ENCODE results near the gene DMXL1. TPM values are rescaled to one million over a fixed set of nuclear protein-coding genes. Genes with fewer than 3 reads are reported as not detected.

DMXL1 gene
- total and polyA plus RNA-seq, 2 experiments from 2014 or later: 12.0 to 32.4 TPM

GRCh38 chr5:119174578-119175163 is 103.8 kb downstream of the DMXL1 start:
- H4K20me1 ChIP-seq (ENCODE audit: insufficient read depth): no peaks in the 10 kb centered on the region
- H2AFZ ChIP-seq: no peak overlapping the region
- H3K27ac ChIP-seq: no peak overlapping the region
- H3K27me3 ChIP-seq (replicated peaks; ENCODE audit: insufficient read depth): no peaks in the 10 kb centered on the region
- 74 to 77% methylated on average over 2 of the region's 2 CpGs for WGBS, 2 experiments (ENCODE audit: low coverage in 1 of 2, low lambda C conversion rate in 2 of 2, missing lambda C conversion rate in 2 of 2)
- no peaks in the 10 kb centered on the region for H3K9me2 ChIP-seq (ENCODE audit: insufficient read depth)
- TF ChIP-seq EZH2phosphoT487 (IDR thresholded peaks at IDR 0.05; ENCODE audit: insufficient read depth, low read depth) (no peak), EZH2 (IDR thresholded peaks at IDR 0.05; ENCODE audit: insufficient read depth, poor library complexity, severe bottlenecking) (no peak)
- in situ Hi-C loops (cut with MboI): no loop called here
- peaks cover 15% of the 10 kb centered on the region for H3K36me3 ChIP-seq (ENCODE audit: low read depth)
- no peaks in the 10 kb centered on the region for H3F3A ChIP-seq (ENCODE audit: insufficient read depth)
- no peak overlapping the region for H3K4me2 ChIP-seq (ENCODE audit: unreplicated experiment)
- H3K4me3 ChIP-seq: no peak overlapping the region
- no peak for DNase-seq
- no peak overlapping the region for H3K9ac ChIP-seq
- no peaks in the 10 kb centered on the region for H3K4me1 ChIP-seq (ENCODE audit: insufficient read depth)
- no peaks in the 10 kb centered on the region for H3K9me3 ChIP-seq (ENCODE audit: low read depth)
- H3K79me2 ChIP-seq (ENCODE audit: insufficient read depth): no peaks in the 10 kb centered on the region

- no peaks in the 10 kb centered on the region for H3K79me2 ChIP-seq (ENCODE audit: insufficient read depth)
- no peak for DNase-seq
- no peaks in the 10 kb centered on the region for H3K4me1 ChIP-seq (ENCODE audit: insufficient read depth)
- H3K9ac ChIP-seq: no peak overlapping the region
- H3F3A ChIP-seq (ENCODE audit: insufficient read depth): no peaks in the 10 kb centered on the region
- H3K4me3 ChIP-seq: no peak overlapping the region
- in situ Hi-C loops (cut with MboI): no loop called here
- H3K9me2 ChIP-seq (ENCODE audit: insufficient read depth): no peaks in the 10 kb centered on the region
- 97% methylated on average over 3 of the region's 3 CpGs for WGBS, 2 experiments (ENCODE audit: low coverage in 1 of 2, low lambda C conversion rate in 2 of 2, missing lambda C conversion rate in 2 of 2)
- no peak overlapping the region for H3K27ac ChIP-seq
- peaks cover 15% of the 10 kb centered on the region for H3K36me3 ChIP-seq (ENCODE audit: low read depth)
- no peak overlapping the region for H2AFZ ChIP-seq
- TF ChIP-seq EZH2phosphoT487 (IDR thresholded peaks at IDR 0.05; ENCODE audit: insufficient read depth, low read depth) (no peak), EZH2 (IDR thresholded peaks at IDR 0.05; ENCODE audit: insufficient read depth, poor library complexity, severe bottlenecking) (no peak)
- H3K4me2 ChIP-seq (ENCODE audit: unreplicated experiment): no peak overlapping the region
- H4K20me1 ChIP-seq (ENCODE audit: insufficient read depth): no peaks in the 10 kb centered on the region
- H3K27me3 ChIP-seq (replicated peaks; ENCODE audit: insufficient read depth): no peaks in the 10 kb centered on the region
- H3K9me3 ChIP-seq (ENCODE audit: low read depth): no peaks in the 10 kb centered on the region
Measured at GRCh38 chr5:119176785-119177184, 105.9 kb downstream of the DMXL1 start.

GRCh38 chr5:119177226-119177625 is 106.3 kb downstream of the DMXL1 start:
- H2AFZ ChIP-seq: no peak overlapping the region
- in situ Hi-C loops (cut with MboI): no loop called here
- H3K9me2 ChIP-seq (ENCODE audit: insufficient read depth): no peaks in the 10 kb centered on the region
- TF ChIP-seq EZH2 (IDR thresholded peaks at IDR 0.05; ENCODE audit: insufficient read depth, poor library complexity, severe bottlenecking) (no peak), EZH2phosphoT487 (IDR thresholded peaks at IDR 0.05; ENCODE audit: insufficient read depth, low read depth) (no peak)
- H3K9ac ChIP-seq: no peak overlapping the region
- H3K27me3 ChIP-seq (replicated peaks; ENCODE audit: insufficient read depth): no peaks in the 10 kb centered on the region
- no peak overlapping the region for H3K4me2 ChIP-seq (ENCODE audit: unreplicated experiment)
- no peaks in the 10 kb centered on the region for H4K20me1 ChIP-seq (ENCODE audit: insufficient read depth)
- no peak overlapping the region for H3K27ac ChIP-seq
- H3K9me3 ChIP-seq (ENCODE audit: low read depth): no peaks in the 10 kb centered on the region
- H3F3A ChIP-seq (ENCODE audit: insufficient read depth): no peaks in the 10 kb centered on the region
- H3K36me3 ChIP-seq (ENCODE audit: low read depth): peaks cover 15% of the 10 kb centered on the region
- 95% methylated on average over 3 of the region's 3 CpGs for WGBS, 2 experiments (ENCODE audit: low coverage in 1 of 2, low lambda C conversion rate in 2 of 2, missing lambda C conversion rate in 2 of 2)
- no peak for DNase-seq
- H3K4me1 ChIP-seq (ENCODE audit: insufficient read depth): no peaks in the 10 kb centered on the region
- no peak overlapping the region for H3K4me3 ChIP-seq
- H3K79me2 ChIP-seq (ENCODE audit: insufficient read depth): no peaks in the 10 kb centered on the region

GRCh38 chr5:119178435-119178834 is 107.5 kb downstream of the DMXL1 start:
- Histone ChIP-seq H3K9me3 (ENCODE audit: low read depth) (no peaks in the 10 kb centered on the region), H2AFZ (no peak overlapping the region), H4K20me1 (ENCODE audit: insufficient read depth) (no peaks in the 10 kb centered on the region), H3K9ac (no peak overlapping the region), H3K36me3 (ENCODE audit: low read depth) (peaks cover 15% of the 10 kb centered on the region; the same call in 1 of the 2 replicates), H3K4me2 (ENCODE audit: unreplicated experiment) (no peak overlapping the region), H3K27me3 (replicated peaks; ENCODE audit: insufficient read depth) (no peaks in the 10 kb centered on the region), H3K79me2 (ENCODE audit: insufficient read depth) (no peaks in the 10 kb centered on the region), H3K4me1 (ENCODE audit: insufficient read depth) (no peaks in the 10 kb centered on the region), H3F3A (ENCODE audit: insufficient read depth) (no peaks in the 10 kb centered on the region), H3K4me3 (no peak overlapping the region), H3K27ac (no peak overlapping the region), H3K9me2 (ENCODE audit: insufficient read depth) (no peaks in the 10 kb centered on the region)
- TF ChIP-seq EZH2phosphoT487 (IDR thresholded peaks at IDR 0.05; ENCODE audit: insufficient read depth, low read depth): no peak
- no peak for TF ChIP-seq EZH2 (IDR thresholded peaks at IDR 0.05; ENCODE audit: insufficient read depth, poor library complexity, severe bottlenecking)
- in situ Hi-C loops (cut with MboI): no loop called here
- DNase-seq: no peak
- 97 to 98% methylated on average over 2 of the region's 2 CpGs for WGBS, 2 experiments (ENCODE audit: low coverage in 1 of 2, low lambda C conversion rate in 2 of 2, missing lambda C conversion rate in 2 of 2)

Measured in GM23248 (cell line).